ENCODE data around the gene MAP2K6. TPM values are rescaled to one million over a fixed set of nuclear protein-coding genes. Genes with fewer than 3 reads are reported as not detected.

Gene MAP2K6
- total and polyA plus RNA-seq, 10 donors: 3.4 to 36.3 (median 10.2) TPM

- Histone ChIP-seq H3K27ac (no peak overlapping the region), H3K4me3 (no peak overlapping the region), H3K4me1 (peaks cover 0 to 4% (median under 1%) of the 10 kb centered on the region in 6 donors), H3K9me3 (no peaks in the 10 kb centered on the region), H3K36me3 (no peaks in the 10 kb centered on the region), H3K27me3 (replicated peaks in 1 of 7) (no peaks in the 10 kb centered on the region)
- TF ChIP-seq POLR2AphosphoS5 (IDR thresholded peaks at IDR 0.05) (no peak), CTCF (IDR thresholded peaks at IDR 0.05 in 8 of 11, conservative IDR thresholded peaks at IDR 0.05 in 3 of 11) (no peak), POLR2A (IDR thresholded peaks at IDR 0.05) (no peak)
- intact Hi-C loops (cut with DNase I; ENCODE audit: low total_unique reads): no loop called here
- WGBS, 5 donors: 83 to 95% (median 89%) methylated on average over 5 of the region's 5 CpGs
- DNase-seq: no peak
These were observed 81.3 kb downstream of the MAP2K6 start for GRCh38 chr17:69495787-69496186.

- no peak for DNase-seq
- no peak for TF ChIP-seq CTCF (IDR thresholded peaks at IDR 0.05 in 8 of 11, conservative IDR thresholded peaks at IDR 0.05 in 3 of 11)
- TF ChIP-seq POLR2AphosphoS5 (IDR thresholded peaks at IDR 0.05): no peak
- TF ChIP-seq POLR2A (IDR thresholded peaks at IDR 0.05): no peak
These were observed 82.7 kb downstream of the MAP2K6 start for GRCh38 chr17:69497161-69497560.

GRCh38 chr17:69499318-69499717 lies 84.8 kb downstream of the MAP2K6 start:
- Histone ChIP-seq H3K9me3 (no peaks in the 10 kb centered on the region), H3K4me1 (peaks cover 0 to 39% (median 32%) of the 10 kb centered on the region in 6 donors), H3K4me3 (no peak overlapping the region), H3K27ac (no peak overlapping the region), H3K27me3 (replicated peaks in 1 of 7) (no peaks in the 10 kb centered on the region), H3K36me3 (peaks cover 0 to 2% (median 0%) of the 10 kb centered on the region in 6 donors)
- DNase-seq: no peak
- WGBS, 5 donors: 79 to 91% (median 82%) methylated on average over 3 of the region's 3 CpGs
- TF ChIP-seq POLR2A (IDR thresholded peaks at IDR 0.05) (no peak), CTCF (IDR thresholded peaks at IDR 0.05 in 8 of 11, conservative IDR thresholded peaks at IDR 0.05 in 3 of 11) (no peak), POLR2AphosphoS5 (IDR thresholded peaks at IDR 0.05) (no peak)
- intact Hi-C loops (cut with DNase I; ENCODE audit: low total_unique reads): no loop called here

More at GRCh38 chr17:69497161-69497560, 82.7 kb downstream of the MAP2K6 start:
- intact Hi-C loops (cut with DNase I; ENCODE audit: low total_unique reads): no loop called here
- WGBS, 5 donors: 79 to 97% (median 90%) methylated on average over 1 of the region's 1 CpG
- no peaks in the 10 kb centered on the region for H3K36me3 ChIP-seq
- no peak overlapping the region for H3K27ac ChIP-seq
- H3K27me3 ChIP-seq (replicated peaks in 1 of 7): no peaks in the 10 kb centered on the region
- no peaks in the 10 kb centered on the region for H3K9me3 ChIP-seq
- H3K4me3 ChIP-seq: no peak overlapping the region
- peaks cover 0 to 18% (median 12%) of the 10 kb centered on the region in 6 donors for H3K4me1 ChIP-seq

- Histone ChIP-seq H3K9me3 (no peaks in the 10 kb centered on the region), H3K27ac (peak overlapping the region in 4 of 8 donors; percentile 48 to 81 (median 76)), H3K36me3 (peaks cover 0 to 17% (median 0%) of the 10 kb centered on the region in 6 donors), H3K4me1 (peaks cover 0 to 56% (median 33%) of the 10 kb centered on the region in 6 donors), H3K4me3 (no peak overlapping the region), H3K27me3 (replicated peaks in 1 of 7) (no peaks in the 10 kb centered on the region)
- intact Hi-C loops (cut with DNase I; ENCODE audit: low total_unique reads): no loop called here
- DNase-seq: no peak
- WGBS, 5 donors: 80 to 88% (median 86%) methylated on average over 9 of the region's 9 CpGs
- TF ChIP-seq CTCF (IDR thresholded peaks at IDR 0.05 in 8 of 11, conservative IDR thresholded peaks at IDR 0.05 in 3 of 11) (no peak), POLR2AphosphoS5 (IDR thresholded peaks at IDR 0.05) (no peak), POLR2A (IDR thresholded peaks at IDR 0.05) (no peak)
These were observed 86.5 kb downstream of the MAP2K6 start for GRCh38 chr17:69500911-69501429.

Data from spleen (tissue), 11 donors.